Mucosa of stomach (tissue), 1 donor: ENCODE data around the gene NRTN.
A peak's percentile ranks its signal among the peaks of the same experiment; 100 is the strongest.
"Not testable (repeated sequence)": the region's sequence is repeated elsewhere in the genome, so short reads cannot be mapped to it uniquely, and the experiment has no call there.

ENCODE experiments used
- H3K27me3 ChIP-seq: one replicate; pipeline ENCODE4 v1.7.0; 2013; ENCODE audit warnings: mild to moderate bottlenecking, low read length; ENCODE audit not compliant: control insufficient read depth, insufficient read depth
- H3K36me3 ChIP-seq: one replicate; pipeline ENCODE4 v1.7.0; 2013; ENCODE audit warnings: low read length; ENCODE audit not compliant: control insufficient read depth, insufficient read depth
- H3K4me1 ChIP-seq: one replicate; pipeline ENCODE4 v1.7.0; 2013; ENCODE audit warnings: mild to moderate bottlenecking, low read length; ENCODE audit not compliant: control insufficient read depth, insufficient read depth
- H3K4me3 ChIP-seq: one replicate; pipeline ENCODE4 v1.7.0; 2013; ENCODE audit warnings: low read length
- H3K9ac ChIP-seq: one replicate; pipeline ENCODE4 v1.7.0; 2013; ENCODE audit warnings: mild to moderate bottlenecking, low read length, moderate library complexity
- H3K9me3 ChIP-seq: one replicate; pipeline ENCODE4 v1.7.0; 2013; ENCODE audit warnings: mild to moderate bottlenecking, low read length, moderate library complexity; ENCODE audit not compliant: control insufficient read depth
- donor health status: Pancreatic carcinoma.

NRTN gene

DNA sequence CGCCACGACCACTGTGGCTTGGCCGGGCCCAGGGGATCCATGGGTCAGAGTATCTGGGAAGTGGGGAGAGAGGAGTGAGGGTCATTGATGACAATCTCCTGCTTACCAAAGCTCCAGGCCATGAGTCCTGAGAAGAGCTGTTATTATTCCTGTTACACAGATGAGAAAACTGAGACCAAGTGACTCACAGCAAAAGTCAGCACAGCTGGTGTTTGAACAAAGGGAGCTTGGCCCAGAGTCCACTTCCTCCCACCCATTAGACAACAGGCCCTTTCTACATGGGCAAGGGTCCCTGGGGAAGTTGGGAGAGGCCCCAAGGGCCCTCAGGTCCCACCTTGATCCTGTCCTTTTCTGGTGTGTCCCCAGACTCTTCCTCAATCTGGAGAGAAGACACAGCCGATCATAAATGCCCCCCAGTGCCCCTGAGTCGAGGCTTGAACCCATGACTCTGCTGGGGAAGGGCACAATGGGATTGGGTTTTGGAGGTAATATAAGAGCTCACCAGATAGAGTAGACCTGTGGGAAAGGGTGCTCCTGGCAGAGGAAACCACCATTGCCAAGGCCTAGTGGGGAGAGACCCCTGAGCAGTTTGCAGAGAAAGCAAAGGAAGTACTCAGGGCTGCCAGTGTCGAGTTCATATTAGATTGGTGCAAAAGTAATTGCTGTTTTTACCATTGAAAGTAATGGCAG lies 27.8 kb downstream of the NRTN start:
- H3K9ac ChIP-seq: no peak overlapping the region
- peaks cover 8% of the 10 kb centered on the region for H3K27me3 ChIP-seq
- no peaks in the 10 kb centered on the region for H3K9me3 ChIP-seq
- no peaks in the 10 kb centered on the region for H3K36me3 ChIP-seq
- no peak overlapping the region for H3K4me3 ChIP-seq
- H3K4me1 ChIP-seq: peaks cover 18% of the 10 kb centered on the region

DNA sequence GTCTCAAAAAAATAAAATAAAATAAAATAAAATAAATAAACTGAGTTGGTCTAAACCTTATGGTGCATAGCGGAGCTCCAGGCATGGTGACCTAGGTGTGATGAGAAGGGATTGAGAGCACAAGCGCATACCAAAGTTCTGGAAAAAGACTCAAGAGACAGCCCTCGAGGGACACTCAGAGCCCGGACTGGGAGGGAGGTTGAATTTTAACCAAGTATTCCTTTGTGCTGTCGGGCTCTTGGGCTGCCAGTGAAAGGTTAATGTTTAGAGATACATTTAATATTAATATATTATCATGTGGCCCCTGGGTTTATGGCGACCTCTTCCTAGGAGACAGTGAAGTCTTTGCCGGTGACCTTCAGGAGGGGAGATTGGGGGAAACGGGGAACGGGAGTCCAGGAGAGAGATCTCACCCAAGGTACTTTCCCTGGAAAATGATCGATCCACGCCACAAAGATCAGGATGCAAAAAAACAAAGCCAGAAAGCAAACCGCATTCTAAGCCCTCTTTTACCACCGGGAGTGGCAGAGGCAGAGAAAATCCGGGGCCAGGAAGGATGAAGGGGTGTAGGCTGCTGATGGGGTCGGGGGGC lies 33.0 kb downstream of the NRTN start:
- no peaks in the 10 kb centered on the region for H3K27me3 ChIP-seq
- H3K9ac ChIP-seq: peak overlapping the region; percentile 83

DNA sequence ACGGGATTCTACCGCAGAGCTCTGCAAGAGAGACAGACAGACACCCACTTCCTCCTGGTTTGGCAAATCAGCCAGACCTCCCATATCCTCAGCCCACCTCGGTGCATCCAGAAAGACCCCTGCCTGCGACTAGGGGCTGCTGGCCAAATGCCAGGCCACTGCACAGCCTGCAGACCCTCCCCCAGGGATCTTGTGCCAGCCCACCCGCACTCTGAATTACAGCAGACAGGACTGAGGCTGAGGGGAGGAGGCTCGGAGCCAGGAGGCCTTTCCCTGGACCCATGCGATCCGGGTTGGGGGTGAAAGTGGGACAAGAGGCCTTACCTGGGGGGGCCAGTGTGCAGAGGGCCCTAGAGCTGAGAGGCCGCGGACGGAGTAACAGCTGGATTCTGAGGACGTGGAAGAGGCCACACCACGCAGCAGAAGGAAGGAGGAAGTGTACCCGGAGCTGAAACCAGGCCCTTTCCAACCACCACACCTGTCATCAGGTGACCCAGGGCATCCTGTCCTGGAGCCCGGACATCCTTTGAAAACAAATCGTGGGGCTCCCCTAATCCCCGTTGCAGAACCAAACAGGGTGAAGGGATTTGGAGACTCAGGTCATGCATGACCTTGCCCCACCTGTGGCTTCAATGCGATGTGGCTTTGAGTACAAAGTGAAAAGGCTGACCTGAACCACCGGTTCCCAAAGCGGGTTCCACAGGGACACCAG lies 33.6 kb downstream of the NRTN start:
- H3K9ac ChIP-seq: peak overlapping the region; percentile 83

More for the DNA sequence above, 33.0 kb downstream of the NRTN start:
- peaks cover 11% of the 10 kb centered on the region for H3K4me1 ChIP-seq
- H3K4me3 ChIP-seq: peak overlapping the region; percentile 56
- no peaks in the 10 kb centered on the region for H3K36me3 ChIP-seq
- H3K9me3 ChIP-seq: no peaks in the 10 kb centered on the region

DNA sequence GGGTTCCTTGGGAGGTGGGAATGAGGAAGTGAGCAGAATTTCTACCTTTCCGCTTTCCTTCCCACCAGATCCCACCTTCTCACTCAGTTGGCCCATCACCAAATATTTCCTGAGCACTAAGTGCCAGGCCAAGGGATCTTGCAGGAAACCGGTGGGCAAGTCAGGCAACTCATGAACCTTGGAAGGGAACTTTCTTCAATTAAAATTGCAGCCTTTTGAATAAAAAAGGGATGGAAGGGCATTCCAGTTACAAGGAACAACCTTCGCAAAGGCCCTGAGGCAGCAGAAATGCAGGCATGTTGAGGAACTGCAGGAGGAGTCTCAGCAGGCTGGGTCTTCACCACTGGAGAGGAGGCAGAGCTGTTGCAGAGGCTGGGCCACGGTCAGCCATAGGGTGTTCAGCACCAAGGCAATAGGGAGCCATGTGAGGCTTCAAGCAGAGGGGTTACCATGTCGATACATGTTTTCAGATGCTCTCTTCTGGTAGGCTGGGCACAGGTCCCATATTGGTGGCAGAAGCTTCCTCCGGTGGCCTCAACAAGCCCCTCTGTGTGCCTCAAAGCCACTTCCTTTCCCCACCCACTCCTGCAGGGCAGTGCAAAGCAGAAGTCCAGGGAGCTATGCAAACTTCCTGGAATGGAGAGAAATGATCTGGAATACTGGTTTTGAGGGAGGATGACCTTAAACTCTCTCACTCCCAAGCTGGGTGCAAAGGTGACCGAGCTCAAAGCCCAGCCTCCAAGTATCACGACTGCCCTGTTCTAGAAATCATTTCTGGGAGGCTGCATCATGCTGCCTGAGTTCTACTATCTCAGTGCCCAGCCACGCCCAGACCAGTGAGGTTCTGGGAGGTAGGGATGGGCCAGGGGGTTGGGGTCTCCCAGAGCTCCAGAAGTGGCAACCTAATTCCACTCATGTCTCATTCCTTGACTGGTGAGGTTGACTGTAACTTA lies 34.5 kb downstream of the NRTN start, which contains the start of gene FUT6:
TSS of gene FUT6 (minus strand) at position 638 of the 953 bp plus-strand sequence. CDS start 7,135 bp downstream, outside the sequence.
- Histone ChIP-seq H3K27me3 (no peaks in the 10 kb centered on the region), H3K4me1 (peaks cover 11% of the 10 kb centered on the region), H3K9me3 (no peaks in the 10 kb centered on the region), H3K9ac (peak within 1 kb of the TSS; percentile 83), H3K36me3 (no peaks in the 10 kb centered on the region), H3K4me3 (peak within 1 kb of the TSS; percentile 56)

More for the DNA sequence above, 33.6 kb downstream of the NRTN start:
- no peaks in the 10 kb centered on the region for H3K9me3 ChIP-seq
- H3K4me1 ChIP-seq: peaks cover 11% of the 10 kb centered on the region
- H3K4me3 ChIP-seq: peak overlapping the region; percentile 56
- H3K36me3 ChIP-seq: no peaks in the 10 kb centered on the region
- no peaks in the 10 kb centered on the region for H3K27me3 ChIP-seq

DNA sequence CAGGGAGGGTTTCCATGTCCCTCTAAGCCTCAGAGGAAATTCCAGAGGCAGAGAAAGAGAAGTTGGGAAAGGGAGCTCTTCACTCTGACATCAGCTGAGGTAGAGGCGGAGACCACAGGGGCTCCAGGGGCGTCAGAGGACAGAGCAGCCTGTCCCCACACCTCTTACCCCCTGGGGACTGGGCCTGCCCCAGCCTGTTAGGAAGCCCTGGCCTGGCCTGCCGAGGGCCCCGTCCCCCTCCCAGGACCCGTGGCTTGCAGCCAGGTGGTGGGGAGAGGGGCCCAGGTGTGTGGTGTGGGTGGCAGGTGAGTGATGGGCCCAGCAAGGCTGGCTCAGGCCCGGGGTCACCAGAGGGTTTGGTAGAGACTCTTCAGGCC lies 36.9 kb downstream of the NRTN start:
- H3K4me3 ChIP-seq, H3K27me3 ChIP-seq, H3K9ac ChIP-seq, H3K36me3 ChIP-seq, H3K9me3 ChIP-seq: not testable (repeated sequence)
- H3K4me1 ChIP-seq: peaks cover 14% of the 10 kb centered on the region

DNA sequence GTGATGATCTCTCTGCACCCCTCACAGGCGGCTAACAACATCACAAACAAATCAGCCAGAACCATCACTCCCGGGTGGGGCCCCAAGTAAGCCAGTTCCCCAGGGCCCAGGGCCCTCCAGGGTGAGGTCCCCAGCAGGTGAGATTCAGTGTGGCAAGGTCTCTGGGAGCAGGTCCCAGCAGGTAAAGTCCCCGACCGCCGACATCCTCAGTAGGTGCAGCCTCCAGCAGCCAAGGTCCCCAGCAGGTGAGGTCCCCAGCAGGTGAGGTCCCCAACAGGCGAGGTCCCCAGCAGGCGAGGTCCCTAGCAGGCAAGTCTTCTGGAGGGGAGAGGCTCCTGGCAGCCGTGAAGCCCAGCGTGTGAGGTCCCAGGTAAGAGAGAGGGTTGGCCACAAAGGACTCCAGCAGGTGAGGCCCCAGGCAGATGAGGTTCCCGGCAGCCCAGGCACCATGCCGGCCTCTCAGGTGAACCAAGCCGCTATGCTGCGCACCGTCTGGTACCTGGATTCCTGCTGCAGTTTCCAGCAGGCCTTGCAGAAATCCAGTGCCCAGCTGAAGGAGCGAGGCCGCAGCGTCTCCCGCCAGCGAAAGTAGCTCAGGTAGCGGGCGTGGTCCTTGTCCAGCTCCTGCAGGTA lies 38.5 kb downstream of the NRTN start:
- no peaks in the 10 kb centered on the region for H3K27me3 ChIP-seq
- no peaks in the 10 kb centered on the region for H3K9me3 ChIP-seq
- H3K9ac ChIP-seq: no peak overlapping the region
- no peaks in the 10 kb centered on the region for H3K36me3 ChIP-seq
- peaks cover 14% of the 10 kb centered on the region for H3K4me1 ChIP-seq
- no peak overlapping the region for H3K4me3 ChIP-seq

DNA sequence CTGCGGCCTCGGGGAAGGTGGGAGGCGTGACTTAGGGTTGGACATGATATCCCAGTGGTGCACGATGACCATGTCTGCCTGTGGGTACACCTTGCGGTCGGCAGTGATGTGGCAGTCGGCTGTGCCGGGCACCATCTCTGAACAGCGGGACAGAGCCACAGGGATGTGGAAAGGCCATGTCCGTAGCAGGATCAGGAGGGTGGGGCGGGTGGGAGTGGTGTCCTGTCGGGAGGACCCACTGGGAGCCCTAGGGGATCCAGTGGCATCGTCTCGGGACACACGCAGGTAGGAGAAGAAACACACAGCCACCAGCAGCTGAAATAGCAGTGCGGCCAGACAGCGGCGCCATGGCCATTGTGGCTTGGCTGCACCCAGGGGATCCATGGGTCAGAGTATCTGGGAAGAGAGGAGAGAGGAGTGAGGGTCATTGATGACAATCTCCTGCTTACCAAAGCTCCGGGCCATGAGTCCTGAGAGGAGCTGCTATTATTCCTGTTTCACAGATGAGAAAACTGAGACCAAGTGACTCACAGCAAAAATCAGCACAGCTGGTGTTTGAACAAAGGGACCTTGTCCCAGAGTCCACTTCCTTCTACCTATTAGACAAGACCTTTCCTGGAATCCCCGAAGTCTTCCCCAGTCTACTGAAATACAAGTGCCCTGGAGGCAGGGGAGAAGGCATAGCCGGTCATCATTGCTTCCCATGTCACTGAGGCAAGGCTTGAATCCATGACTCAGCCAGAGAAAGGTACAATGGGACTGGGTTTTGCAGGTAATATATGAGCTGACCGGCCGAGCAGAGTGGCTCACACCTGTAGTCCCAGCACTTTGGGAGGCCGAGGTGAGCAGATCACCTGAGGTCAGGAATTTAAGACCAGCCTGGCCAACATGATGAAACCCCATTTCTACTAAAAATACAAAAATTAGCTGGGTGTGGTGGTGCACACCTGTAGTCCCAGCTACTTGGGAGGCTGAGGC lies 39.9 kb downstream of the NRTN start:
- H3K27me3 ChIP-seq: no peaks in the 10 kb centered on the region
- H3K36me3 ChIP-seq: no peaks in the 10 kb centered on the region
- H3K4me3 ChIP-seq: no peak overlapping the region
- peaks cover 3% of the 10 kb centered on the region for H3K4me1 ChIP-seq
- no peak overlapping the region for H3K9ac ChIP-seq
- H3K9me3 ChIP-seq: no peaks in the 10 kb centered on the region

DNA sequence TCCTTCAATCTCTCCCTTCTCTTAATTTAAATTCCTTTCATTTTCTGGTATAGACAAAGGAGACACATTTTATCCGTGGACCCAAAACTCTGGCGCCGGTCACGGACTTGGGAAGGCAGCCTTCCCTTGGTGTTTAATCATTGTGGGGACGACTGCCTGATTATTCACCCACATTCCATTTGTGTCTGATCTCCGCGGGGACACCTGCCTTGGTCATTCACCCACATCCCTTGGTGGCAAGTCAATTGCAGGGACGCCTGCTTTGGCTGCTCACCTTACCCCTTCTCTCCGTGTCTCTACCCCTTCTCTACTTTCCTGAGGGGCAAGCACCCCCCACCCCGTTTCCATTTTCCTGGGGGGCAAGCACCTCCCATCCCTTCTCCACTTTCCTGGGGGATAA lies 43.0 kb downstream of the NRTN start:
- not testable (repeated sequence) for H3K27me3 ChIP-seq, H3K4me3 ChIP-seq, H3K4me1 ChIP-seq, H3K36me3 ChIP-seq, H3K9me3 ChIP-seq, H3K9ac ChIP-seq

DNA sequence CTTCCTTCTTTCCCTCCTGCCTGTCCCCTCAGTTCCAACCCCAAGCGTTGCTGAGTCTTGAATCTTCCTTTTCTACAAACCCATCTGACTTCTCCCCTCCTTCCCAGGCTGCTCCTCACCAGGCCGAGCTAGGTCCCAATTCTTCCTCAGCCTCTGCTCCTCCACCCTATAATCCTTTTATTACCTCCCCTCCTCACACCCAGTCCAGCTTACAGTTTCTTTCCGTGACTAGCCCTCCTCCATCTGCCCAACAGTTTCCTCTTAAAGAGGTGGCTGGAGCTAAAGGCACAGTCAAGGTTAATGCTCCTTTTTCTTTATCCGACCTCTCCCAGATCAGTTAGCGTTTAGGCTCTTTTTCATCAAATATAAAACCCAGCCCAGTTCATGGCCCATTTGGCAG lies 43.8 kb downstream of the NRTN start:
- not testable (repeated sequence) for H3K9me3 ChIP-seq, H3K9ac ChIP-seq, H3K4me1 ChIP-seq, H3K36me3 ChIP-seq, H3K4me3 ChIP-seq, H3K27me3 ChIP-seq

DNA sequence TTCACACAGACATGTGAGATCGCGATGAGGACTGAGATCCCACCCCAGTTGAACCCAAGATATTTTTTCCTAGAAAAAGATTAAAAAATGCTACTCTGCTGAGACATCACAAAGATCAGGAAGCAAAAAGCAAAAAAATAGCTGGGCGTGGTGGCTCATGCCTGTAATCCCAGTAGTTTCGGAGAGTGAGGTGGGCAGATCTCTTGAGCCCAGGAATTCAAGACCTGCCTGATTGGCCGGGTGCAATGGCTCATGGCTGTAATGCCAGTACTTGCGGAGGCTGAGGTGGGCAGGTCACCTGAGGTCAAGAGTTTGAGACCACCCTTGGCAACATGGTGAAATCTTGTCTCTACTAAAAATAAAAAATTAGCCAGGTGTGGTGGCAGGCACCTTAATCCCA lies 45.3 kb downstream of the NRTN start:
- peaks cover 3% of the 10 kb centered on the region for H3K4me1 ChIP-seq
- H3K27me3 ChIP-seq: no peaks in the 10 kb centered on the region
- H3K9me3 ChIP-seq: no peaks in the 10 kb centered on the region
- H3K36me3 ChIP-seq: no peaks in the 10 kb centered on the region
- H3K4me3 ChIP-seq: peak overlapping the region; percentile 46
- H3K9ac ChIP-seq: peak overlapping the region; percentile 86
